HG02981 (cell line): ENCODE measurements around the gene GMPR.
"Not testable (repeated sequence)": the region's sequence is repeated elsewhere in the genome, so short reads cannot be mapped to it uniquely, and the experiment has no call there.

Experiments
- ATAC-seq: cut with Tn5 transposase; IDR thresholded peaks from one replicate; pipeline ENCODE4 v1.9.1; 2021; ENCODE audit warnings: mild to moderate bottlenecking, moderate library complexity; ENCODE audit not compliant: unreplicated experiment

GMPR gene

DNA sequence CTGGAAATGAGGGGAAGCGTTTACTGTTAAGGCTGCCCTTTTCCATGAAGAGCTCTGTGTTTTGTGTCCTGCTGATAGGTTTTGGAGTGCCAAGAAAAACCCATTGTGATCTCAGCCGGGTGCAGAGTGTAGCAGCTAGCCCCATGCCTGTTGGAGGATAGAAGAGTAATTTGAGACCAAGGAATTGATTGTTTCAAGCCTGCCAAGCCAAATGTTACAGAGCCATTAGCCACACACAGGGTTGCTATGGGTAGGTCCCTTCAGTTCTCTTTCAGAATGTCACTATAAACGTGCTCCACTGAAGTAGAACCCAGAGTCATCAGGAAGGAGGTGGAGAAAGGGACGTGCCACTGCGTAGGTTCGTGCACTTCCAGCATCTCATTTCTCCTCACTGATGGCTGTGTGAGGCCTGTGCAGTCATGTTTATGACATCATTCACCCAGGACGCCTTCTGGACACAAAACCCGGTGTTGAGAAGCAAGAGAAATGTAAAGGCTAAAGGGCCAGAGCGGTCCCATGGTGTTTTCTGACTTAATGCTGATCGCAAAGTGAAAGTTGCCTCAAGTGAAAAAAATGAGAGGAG lies 6.6 kb downstream of the GMPR start:
- no peak for ATAC-seq

DNA sequence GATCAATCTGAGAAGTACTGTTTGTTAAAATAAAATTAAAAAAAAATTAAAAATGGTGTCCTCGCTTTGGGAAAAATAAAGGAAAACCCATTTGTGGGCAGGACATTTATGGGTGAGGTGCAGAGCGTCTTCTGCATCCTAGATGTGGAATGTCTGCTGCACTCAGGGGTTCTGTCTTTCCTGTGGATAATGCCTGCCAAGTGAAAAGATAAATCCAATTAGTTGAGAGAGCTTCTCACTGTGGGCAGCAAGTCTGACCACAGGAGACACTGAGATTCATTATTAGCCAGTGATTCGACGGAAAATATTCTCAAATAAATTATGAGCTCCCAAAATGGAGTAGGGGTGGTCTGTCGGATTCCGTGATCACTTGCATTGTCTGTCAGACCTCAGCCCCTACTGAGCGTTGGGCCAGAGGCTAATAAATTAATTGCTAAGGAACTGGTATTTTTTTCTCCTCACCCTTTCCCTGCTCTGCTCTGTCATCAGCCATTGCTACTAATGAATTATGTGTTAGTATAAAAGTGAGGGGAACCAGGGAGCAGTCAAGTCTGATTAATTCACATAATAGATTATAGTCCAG lies 10.0 kb downstream of the GMPR start:
- no peak for ATAC-seq

DNA sequence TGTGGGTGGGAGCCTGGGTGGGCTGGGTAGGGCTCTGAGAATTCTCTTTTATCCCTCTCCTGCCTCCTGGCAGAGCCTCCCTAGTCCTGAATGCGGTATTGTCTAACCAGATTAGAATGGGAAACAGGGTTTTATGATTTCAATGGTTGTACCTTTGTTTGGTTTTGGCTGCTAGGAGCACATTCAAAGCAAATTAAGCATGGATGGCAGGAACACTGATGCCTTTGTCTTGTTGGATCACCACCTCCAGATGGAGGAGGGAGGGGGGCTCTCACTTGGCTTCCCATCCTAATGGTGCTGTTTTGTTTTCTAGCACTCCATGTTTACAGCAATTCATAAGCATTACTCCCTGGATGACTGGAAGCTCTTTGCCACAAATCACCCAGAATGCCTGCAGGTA lies 11.6 kb downstream of the GMPR start:
- no peak for ATAC-seq

DNA sequence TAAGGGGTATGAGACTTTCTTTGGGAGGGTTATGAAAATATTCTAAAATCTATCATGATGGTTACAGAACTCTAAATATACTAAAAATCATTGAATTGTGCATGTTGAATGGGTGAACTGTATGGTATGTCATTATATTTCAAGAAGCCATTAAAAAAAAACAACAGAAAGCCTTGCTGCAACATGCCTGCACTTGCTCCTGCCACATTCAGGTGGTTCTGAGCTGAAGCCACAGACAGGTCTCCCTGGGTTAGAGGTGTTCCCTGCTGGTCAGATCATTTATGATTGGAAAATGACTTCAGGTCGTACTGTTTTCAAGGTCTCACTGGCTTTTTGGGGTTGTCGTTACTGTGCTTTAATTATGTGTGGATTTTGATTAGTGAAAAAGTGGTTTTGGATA lies 13.3 kb downstream of the GMPR start:
- ATAC-seq = no peak

DNA sequence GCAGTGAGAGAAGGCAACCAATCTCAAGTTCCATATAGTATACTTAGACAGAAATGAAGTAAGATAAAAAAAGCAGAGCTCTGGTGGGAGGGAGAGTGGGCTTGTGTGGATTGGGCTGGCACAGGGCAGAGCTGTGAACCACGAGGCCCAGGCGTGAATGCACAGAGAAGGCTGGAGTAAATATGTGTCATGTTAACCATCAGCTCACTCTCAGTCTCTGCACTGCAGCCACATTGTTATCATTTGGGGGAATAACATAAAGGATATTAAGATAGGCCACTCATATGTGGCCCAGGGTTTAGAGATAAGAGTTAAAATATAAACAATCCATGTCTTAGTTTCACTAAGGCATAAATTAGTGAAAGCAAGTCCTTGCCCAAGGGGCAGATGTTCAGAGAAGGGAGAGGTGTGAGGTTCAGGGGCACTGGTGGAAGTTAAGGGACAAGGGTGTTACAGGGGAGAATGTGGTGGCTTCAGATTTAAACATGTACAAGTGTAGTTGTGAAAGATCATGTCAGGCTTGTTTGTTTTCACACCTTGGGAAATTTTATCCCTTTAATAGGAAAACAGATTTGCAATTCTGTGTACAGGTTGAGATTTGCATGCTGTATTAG lies 14.4 kb downstream of the GMPR start:
- ATAC-seq = no peak

DNA sequence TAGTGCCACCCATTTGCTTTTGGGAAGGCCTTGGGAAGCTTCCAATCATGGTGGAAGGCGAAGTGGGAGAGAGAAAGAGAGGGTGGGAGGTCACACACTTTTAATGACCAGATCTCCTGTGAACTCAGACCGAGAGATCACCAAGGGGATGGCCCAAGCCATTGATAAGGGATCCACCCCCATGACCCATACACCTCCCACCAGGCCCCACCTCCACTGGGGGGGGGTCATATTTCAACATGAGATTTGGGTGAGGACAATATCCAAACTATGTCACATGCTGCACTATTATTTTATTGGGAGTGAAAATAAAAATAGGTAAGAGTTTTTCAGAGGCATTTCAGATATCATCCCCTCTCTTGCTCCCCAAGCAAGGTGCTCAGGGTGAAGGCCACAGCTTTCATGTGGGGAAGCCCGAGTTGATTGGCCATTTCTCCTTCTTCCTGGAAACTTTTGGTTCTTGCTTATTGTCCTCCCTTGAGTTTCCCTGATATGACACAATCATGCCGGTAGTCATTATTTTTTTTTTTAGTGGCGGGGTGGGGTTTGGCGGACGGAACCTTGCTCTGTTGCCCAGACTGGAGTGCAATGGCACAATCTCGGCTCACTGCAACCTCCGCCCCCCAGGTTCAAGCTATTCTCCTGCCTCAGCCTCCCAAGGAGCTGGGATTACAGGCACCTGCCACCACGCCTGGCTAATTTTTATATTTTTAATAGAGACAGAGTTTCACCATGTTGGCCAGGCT lies 15.2 kb downstream of the GMPR start:
- ATAC-seq = no peak

DNA sequence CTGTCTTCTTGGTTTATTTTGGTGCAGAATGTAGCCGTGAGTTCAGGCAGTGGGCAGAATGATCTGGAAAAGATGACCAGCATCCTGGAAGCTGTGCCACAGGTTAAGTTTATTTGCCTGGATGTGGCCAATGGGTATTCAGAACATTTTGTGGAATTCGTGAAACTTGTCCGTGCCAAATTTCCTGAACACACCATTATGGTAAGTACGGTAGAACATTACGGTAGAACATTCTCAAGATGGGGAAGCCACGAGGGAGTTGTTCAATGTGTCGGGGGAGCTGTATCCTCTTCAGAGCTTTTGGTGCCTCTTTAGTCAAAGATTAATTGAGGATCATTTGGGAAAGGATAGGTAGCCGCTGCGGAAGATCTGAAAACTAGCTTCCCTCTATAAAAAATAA lies 16.1 kb downstream of the GMPR start:
- no peak for ATAC-seq

DNA sequence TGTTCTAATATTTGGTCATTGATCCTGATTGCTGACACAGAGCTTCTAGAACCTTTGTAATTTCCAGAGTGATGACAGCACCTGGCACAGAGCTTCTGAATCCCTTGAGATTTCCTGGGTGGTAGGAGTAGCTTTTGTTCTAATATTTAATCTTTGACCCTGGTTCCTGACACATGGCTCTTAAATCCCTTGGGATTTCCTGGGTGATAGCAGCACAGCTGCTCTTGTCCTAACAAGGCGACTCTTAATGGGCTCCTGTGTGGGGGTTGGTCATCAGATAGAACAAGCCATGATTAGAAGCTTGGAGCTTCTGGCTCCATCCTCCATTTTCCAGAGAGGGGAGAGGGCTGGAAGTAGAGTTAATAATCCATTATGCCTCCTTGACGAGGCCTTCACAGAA lies 18.4 kb downstream of the GMPR start:
- no peak for ATAC-seq

DNA sequence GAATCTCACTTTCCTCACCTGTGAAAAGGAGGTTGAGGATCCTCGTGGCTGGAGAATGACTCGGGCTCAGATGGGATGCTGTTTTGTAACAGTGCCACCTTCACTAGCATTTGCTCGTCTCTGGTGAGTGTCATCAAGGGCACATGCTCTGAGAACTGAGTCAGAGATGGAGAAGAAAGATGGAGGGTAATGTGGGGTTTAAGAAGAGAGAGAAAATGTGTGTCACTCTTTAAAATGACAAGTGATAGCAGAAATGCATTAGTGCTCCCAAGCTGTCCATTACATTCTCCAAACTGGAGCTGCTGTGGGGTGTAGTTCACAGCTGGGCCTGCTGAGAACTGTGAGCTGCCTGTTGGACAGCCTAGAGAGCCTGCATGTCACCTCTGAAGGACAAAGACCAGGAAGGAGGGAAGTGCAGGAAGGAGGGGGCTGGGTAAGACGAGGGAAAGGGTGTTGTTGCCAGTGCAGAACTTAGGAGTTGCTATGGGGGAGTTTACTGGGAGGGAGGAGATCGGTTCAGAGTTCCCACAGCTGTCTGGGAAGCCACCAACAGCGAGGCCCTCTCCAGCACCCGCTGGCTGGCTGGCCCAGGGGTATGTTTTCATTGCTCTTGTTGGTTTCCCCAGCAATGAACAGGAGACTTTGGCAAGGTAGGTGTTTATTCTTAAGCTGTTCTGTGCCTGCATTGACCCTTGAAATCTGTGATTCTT lies 19.8 kb downstream of the GMPR start:
- ATAC-seq = no peak

DNA sequence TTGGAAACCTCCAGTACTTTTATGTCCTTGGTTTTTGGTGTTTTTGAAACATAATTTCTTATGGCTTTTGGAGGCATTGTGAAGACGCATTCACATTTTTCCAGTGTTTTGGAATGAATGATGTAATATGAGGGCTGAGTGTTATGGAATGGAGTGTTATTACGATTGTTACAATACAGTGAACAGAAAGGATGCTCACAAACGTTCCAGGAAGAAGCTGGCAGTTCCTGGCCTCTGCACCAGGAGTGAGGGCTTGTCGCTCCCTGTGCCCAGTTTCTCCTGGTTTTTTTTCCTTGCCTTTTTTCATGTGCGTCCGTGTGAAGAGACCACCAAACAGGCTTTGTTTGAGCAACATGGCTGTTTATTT lies 20.3 kb downstream of the GMPR start:
- no peak for ATAC-seq

DNA sequence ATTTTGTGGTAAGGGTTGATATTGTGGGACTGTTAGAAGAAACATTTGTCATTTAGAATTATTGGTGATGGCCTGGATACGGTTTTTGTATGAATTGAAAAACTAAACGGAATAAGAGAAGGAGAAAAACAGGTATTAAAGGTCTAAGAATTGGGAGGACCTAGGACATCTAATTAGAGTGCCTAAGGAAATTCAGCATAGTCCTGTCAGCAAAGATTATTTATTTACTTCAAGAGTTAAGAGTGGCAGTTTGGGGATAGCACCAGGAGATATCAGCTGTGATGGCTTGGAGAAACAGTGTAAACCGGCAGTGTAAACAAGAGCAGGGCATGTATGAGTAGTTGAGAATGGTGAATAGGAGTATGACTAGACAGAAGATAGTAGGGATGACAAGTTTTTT lies 21.2 kb downstream of the GMPR start:
- not testable (repeated sequence) for ATAC-seq

DNA sequence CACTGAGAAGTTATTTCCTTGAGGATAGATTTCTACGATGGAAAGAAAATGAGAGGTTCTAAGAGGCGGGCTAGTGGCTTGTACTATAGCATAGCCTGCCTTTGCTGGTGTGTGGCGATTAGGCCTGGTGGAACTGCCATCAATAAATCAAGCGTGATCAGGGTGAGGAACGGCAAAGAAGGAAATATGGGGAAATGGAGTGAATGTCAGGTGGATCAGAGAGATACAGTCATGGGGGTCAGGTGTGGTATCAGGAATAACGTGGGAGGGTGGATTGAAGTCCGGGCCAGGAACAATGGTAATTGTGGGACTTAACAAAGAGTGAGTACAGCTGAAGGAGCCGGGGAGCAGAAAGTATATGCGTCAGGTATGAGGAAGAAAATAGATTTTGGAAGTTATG lies 22.2 kb downstream of the GMPR start:
- ATAC-seq = not testable (repeated sequence)

DNA sequence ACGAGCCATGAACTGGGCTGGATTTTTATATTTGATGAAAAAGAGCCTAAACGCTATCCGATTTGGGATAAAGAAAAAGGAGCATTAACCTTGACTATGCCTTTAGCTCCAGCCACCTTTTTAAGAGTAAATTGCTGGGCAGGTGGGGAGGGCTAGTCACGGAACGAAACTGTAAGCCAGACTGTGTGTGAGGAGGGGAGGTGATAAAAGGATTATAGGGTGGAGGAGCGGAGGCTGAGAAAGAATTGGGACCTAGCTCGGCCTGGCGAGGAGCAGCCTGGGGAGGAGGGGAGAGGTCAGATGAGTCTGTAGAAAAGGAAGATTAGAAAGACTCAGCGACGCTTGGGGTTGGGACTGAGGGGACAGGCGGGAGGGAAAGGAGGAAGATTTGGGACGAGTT lies 24.4 kb downstream of the GMPR start:
- not testable (repeated sequence) for ATAC-seq

DNA sequence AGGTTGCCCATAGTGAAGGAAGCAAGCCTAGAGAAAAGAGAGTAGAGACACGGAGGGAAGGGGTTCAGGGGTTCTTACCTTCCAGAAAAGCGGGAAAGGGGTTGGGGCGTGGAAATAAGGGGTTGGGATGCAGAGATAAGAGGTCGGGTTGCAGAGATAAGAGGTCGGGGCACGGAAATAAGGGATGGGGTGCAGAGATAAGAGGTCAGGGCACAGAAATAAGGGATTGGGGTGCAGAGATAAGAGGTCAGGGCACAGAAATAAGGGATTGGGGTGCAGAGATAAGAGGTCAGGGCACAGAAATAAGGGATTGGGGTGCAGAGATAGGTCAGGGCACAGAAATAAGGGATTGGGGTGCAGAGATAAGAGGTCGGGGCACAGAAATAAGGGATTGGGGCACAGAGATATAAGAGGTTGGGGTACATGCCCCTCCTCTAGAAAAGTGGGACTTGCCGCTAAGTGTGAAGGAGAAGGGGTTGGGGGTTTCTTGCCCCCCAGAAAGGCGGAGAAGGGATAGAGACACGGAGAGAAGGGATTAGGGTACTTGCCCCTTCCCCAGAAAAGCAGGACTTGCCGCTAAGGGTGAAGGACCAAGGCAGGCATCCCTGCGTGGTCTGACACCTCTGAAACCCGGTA lies 25.2 kb downstream of the GMPR start:
- not testable (repeated sequence) for ATAC-seq

DNA sequence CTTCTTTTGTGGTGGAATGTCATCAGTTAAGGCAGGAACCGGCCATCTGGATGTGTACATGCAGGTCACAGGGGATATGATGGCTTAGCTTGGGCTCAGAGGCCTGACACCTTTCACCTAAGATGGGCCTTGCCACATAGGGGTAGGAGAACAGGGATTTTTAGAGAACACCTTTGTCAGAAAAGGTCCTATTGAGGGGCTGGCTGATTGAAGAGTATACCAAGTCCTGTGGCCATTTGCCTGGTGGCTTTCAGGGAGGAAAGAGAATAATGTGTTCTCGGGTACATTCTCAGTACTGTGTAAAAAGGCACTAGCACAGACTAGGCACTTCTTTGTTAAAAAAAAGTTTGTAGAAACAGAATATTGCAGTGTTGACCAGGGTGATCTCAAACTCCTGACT lies 26.4 kb downstream of the GMPR start:
- ATAC-seq = no peak

DNA sequence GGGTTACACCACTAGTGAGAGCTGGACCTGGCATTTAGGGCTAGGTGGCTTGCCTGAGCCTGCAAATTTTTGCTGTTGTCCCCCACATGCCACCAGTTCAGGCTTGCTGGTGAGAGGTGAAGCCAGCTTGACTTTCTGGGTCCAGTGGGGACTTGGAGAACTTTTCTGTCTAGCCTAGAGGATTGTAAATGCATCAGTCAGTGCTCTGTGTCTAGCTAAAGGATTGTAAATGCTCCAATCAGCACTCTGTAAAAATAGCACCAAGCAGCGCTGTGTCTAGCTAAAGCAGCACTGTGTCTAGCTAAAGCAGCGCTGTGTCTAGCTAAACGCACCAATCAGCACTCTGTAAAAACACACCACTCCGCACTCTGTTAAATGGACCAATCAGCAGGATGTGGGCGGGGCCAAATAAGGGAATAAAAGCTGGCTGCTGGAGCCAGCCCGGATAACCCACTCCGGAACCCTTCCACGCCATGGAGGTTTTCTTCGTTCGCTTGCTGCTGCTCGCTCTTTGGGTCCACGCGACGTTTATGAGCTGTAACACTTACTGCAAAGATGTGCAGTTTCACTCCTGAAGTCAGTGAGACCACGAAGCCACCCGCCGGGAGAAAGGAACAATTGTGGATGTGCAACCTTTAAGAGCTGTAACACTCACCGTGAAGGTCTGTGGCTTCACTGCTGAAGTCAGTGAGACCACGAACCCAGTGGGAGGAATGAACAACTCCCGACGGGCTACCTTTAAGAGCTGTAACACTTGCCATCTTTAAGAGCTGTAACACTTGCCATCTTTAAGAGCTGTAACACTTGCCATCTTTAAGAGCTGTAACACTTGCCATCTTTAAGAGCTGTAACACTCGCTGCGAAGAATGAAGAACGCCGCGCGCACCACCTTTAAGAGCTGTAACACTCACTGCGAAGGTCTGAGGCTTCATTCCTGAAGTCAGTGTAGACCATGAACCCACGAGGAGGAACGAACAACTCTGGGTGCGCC lies 27.3 kb downstream of the GMPR start:
- ATAC-seq = no peak

DNA sequence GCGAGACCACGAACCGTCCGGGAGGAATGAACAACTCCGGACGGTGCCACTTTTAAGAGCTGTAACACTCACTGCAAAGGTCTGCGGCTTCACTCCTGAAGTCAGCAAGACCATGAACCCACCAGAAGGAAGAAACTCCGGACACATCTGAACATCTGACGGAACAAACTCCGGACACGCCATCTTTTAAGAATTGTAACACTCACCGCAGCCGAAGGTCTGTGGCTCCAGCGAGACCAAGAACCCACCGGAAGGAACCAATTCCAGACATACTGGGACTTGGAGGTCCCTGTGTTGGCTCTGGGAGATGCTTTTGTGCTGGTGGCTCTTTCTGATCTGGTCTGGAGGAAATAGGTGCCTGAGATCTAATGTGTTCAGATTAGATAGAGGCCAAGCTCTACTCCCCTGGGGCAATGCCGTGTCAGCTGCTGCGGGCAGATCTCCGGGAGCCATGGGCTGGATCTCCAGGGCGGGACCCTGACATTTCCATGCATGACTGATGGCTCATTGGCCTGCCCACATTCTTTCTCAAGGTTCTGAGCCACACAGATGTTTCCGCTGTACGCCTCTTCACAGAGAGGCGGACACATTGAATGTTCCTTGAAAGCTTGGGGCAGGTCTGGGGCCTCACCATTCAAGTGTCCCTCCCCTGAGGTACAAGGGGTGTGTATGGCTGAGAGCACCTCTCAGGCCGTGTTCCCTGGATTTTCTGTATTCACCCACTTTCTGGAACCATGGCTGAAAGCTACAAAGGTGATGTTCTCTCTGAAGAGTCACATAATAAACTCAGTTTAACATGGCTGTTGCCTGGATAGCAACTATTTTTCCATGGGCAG lies 29.3 kb downstream of the GMPR start:
- ATAC-seq = no peak

DNA sequence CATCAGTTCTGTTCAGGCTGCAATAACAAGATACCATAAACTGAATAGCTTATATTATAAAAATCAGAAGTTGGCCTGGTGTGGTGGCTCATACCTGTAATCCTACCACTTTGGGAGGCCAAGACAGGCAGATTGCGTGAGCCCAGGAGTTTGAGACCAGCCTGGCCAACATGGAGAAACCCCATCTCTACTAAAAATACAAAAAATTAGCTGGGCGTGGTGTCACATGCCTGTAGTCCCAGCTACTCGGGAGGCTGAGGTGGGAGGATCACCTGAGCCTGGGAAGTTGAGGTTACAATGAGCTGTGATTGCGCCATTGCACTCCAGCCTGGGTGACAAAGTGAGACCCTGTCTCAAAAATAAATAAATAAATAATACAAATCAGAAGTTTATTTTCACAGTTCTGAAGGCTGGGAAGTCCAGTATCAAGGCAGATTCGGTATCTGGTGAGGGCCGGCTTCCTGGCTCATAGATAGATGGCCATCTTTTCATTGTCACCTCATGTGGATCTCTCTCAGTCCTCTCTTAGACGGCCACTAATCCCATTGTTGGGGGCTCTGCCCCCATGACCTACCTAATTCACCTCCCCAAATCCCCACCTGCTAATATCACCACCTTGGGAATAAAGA lies 31.2 kb downstream of the GMPR start:
- ATAC-seq = not testable (repeated sequence)
